Progenitor cell of endocrine pancreas (in vitro differentiated cells): ENCODE results near the gene GJB6. TPM values are rescaled to one million over a fixed set of nuclear protein-coding genes. Genes with fewer than 3 reads are reported as not detected.

Source experiments
- DNase-seq: peaks from one replicate; pipeline ENCODE4 v3.0.0; 2021; ENCODE audit warnings: low spot score; ENCODE audit not compliant: unreplicated experiment
- H3K27ac Mint-ChIP-seq: 2 replicates; pipeline ENCODE4 v1.8.0; 2021; ENCODE audit warnings: mild to moderate bottlenecking, moderate library complexity, mixed read lengths
- H3K27me3 Mint-ChIP-seq: 2 replicates; pipeline ENCODE4 v1.8.0; 2021; ENCODE audit warnings: mixed read lengths
- H3K36me3 Mint-ChIP-seq: 2 replicates; pipeline ENCODE4 v1.8.0; 2022; ENCODE audit warnings: mixed read lengths; ENCODE audit not compliant: insufficient read depth
- H3K4me1 Mint-ChIP-seq: 2 replicates; pipeline ENCODE4 v1.8.0; 2021; ENCODE audit warnings: low read depth, mixed read lengths
- H3K4me3 Mint-ChIP-seq: 2 replicates; pipeline ENCODE4 v1.8.0; 2021; ENCODE audit warnings: low read depth, mild to moderate bottlenecking, moderate library complexity, mixed read lengths
- H3K9me3 Mint-ChIP-seq: 2 replicates; pipeline ENCODE4 v1.8.0; 2021; ENCODE audit warnings: low read depth, mixed read lengths
- CTCF ChIP-seq: fragments of 200-600 bp; sonication (generic); IDR thresholded peaks from one replicate; pipeline ENCODE4 v1.5.0; 2021; ENCODE audit warnings: antibody characterized with exemption, mild to moderate bottlenecking; ENCODE audit not compliant: unreplicated experiment
- total RNA-seq: library from RNA; stranded (reverse); gene quantifications from 2 replicates; pipeline ENCODE4 v1.2.1, GENCODE V29; 2021

The GJB6 gene
- total RNA-seq, 1 donor from 2014 or later: 1.5 TPM

DNA sequence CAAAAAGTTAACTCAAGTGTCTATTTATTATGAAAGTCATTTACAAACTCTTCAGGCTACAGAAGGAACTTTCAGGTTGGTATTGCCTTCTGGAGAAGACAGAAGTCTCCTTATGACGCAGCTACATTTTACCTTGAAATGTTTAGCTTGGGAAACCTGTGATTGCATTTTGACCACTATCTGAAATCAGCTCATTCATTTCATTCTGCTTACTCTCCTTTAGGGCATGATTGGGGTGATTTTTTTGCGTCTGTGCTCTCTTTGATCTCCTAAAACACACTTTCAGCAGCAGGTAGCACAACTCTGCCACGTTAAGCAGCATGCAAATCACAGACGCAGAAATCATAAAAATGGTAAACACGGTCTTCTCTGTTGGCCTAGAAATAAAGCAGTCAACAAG is 9.6 kb downstream of the GJB6 start:
- no peak overlapping the region for H3K27ac Mint-ChIP-seq

DNA sequence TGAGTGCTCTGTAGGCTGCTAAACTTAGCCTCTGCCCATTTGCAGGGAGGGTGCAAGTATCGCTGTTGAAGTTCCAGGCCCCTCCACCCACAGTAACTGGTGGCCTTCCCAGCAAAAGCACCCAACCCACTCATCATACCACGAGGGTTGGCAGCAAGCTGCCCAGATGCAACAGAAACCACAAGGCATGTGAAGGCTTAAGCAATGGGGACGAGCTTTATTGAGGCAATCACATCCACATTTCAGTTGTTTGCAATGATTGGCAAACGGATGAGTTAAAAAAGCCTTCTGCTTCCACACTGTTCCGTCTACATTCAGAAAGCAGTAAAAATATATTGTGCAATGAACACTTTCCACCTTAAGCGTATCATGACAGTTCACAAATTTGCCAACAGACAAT is 10.3 kb downstream of the GJB6 start:
- no peak overlapping the region for H3K4me3 Mint-ChIP-seq
- no peaks in the 10 kb centered on the region for H3K4me1 Mint-ChIP-seq
- TF ChIP-seq CTCF: no peak
- H3K36me3 Mint-ChIP-seq: no peaks in the 10 kb centered on the region
- H3K9me3 Mint-ChIP-seq: peaks cover 5% of the 10 kb centered on the region
- H3K27me3 Mint-ChIP-seq: peaks cover 18% of the 10 kb centered on the region
- no peak for DNase-seq
- H3K27ac Mint-ChIP-seq: no peak overlapping the region

More for the DNA sequence above, 9.6 kb downstream of the GJB6 start:
- peaks cover 5% of the 10 kb centered on the region for H3K9me3 Mint-ChIP-seq
- TF ChIP-seq CTCF: no peak
- DNase-seq: no peak
- H3K27me3 Mint-ChIP-seq: peaks cover 21% of the 10 kb centered on the region
- no peaks in the 10 kb centered on the region for H3K4me1 Mint-ChIP-seq
- no peaks in the 10 kb centered on the region for H3K36me3 Mint-ChIP-seq
- no peak overlapping the region for H3K4me3 Mint-ChIP-seq

DNA sequence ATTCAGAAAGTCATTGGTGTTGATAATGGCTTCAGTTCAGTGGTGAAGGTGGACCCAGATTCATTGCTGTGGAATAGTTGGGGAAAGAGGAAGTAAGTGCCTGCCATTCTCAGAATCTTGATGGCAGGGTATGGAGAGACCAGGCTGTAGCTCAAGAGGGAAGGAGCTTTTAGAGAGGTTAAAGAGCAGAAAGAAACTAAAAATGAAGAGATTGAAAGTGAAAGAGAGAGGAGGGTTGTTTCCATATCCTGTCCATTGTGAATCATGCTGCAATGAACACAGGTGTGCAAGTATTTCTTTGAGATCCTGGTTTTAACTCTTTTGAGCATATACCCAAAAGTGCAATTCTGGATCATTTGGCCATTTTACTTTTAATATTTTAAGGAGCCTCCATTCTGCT is 12.5 kb downstream of the GJB6 start:
- no peak for DNase-seq
- peaks cover 10% of the 10 kb centered on the region for H3K9me3 Mint-ChIP-seq
- H3K36me3 Mint-ChIP-seq: no peaks in the 10 kb centered on the region
- no peak overlapping the region for H3K27ac Mint-ChIP-seq
- TF ChIP-seq CTCF: no peak
- peaks cover 11% of the 10 kb centered on the region for H3K27me3 Mint-ChIP-seq
- no peaks in the 10 kb centered on the region for H3K4me1 Mint-ChIP-seq
- no peak overlapping the region for H3K4me3 Mint-ChIP-seq

- peaks cover 15% of the 10 kb centered on the region for H3K9me3 Mint-ChIP-seq
- no peak overlapping the region for H3K4me3 Mint-ChIP-seq
- no peak for DNase-seq
- H3K36me3 Mint-ChIP-seq: no peaks in the 10 kb centered on the region
- no peak for TF ChIP-seq CTCF
- no peaks in the 10 kb centered on the region for H3K4me1 Mint-ChIP-seq
- H3K27me3 Mint-ChIP-seq: peaks cover 10% of the 10 kb centered on the region
- no peak overlapping the region for H3K27ac Mint-ChIP-seq
Measured at GRCh38 chr13:20217168-20217567, 15.0 kb downstream of the GJB6 start.

DNA sequence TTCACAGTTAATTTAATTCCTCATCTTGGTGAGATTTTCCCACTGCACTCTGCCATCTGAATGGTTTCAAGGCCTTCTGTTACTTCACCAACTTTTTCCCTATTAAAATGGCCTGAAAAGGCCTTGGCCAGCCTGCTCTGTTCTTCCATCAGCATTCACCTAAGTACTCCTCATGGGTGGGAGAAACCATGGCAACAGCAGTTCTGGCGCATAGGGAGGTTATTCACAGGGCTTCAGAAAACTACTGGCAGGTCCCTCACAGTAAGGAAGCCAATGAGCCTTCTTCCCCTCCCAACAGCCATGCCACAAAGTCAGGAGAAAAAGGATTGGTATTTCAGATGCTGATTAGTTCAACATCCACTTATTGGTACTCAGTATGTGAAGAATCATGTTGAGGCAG is 22.2 kb downstream of the GJB6 start:
- Mint-ChIP-seq H3K27ac (no peak overlapping the region), H3K27me3 (peaks cover 17% of the 10 kb centered on the region), H3K4me1 (no peaks in the 10 kb centered on the region), H3K36me3 (no peaks in the 10 kb centered on the region), H3K9me3 (peaks cover 6% of the 10 kb centered on the region), H3K4me3 (no peak overlapping the region)
- no peak for DNase-seq
- no peak for TF ChIP-seq CTCF
